ENCODE measurements around the gene FAM32A.
"Not testable (repeated sequence)": the region's sequence is repeated elsewhere in the genome, so short reads cannot be mapped to it uniquely, and the experiment has no call there.

The FAM32A gene

GRCh38 chr19:16168465-16169081, 16.6 kb upstream of the FAM32A start:
- Histone ChIP-seq H3K4me3 (ENCODE audit: low read depth, low read length) (no peak overlapping the region), H3K36me3 (ENCODE audit: control insufficient read depth, insufficient read depth, low read length) (no peaks in the 10 kb centered on the region), H3K9ac (no peak overlapping the region), H3K9me3 (ENCODE audit: control insufficient read depth, low read length) (no peaks in the 10 kb centered on the region), H3K27ac (no peak overlapping the region), H3K4me1 (no peaks in the 10 kb centered on the region), H3K4me2 (ENCODE audit: low read length) (no peak overlapping the region), H3K27me3 (ENCODE audit: control insufficient read depth, insufficient read depth, low read length) (no peaks in the 10 kb centered on the region), H3K79me2 (no peaks in the 10 kb centered on the region), H2AFZ (no peak overlapping the region)
- no peak for TF ChIP-seq CTCF (IDR thresholded peaks at IDR 0.05)

- Histone ChIP-seq H3K4me2 (ENCODE audit: low read length) (no peak overlapping the region), H3K4me3 (ENCODE audit: low read depth, low read length) (no peak overlapping the region), H3K36me3 (ENCODE audit: control insufficient read depth, insufficient read depth, low read length) (no peaks in the 10 kb centered on the region), H3K27ac (no peak overlapping the region), H3K27me3 (ENCODE audit: control insufficient read depth, insufficient read depth, low read length) (no peaks in the 10 kb centered on the region), H2AFZ (no peak overlapping the region), H3K79me2 (no peaks in the 10 kb centered on the region), H3K9ac (no peak overlapping the region), H3K9me3 (ENCODE audit: control insufficient read depth, low read length) (no peaks in the 10 kb centered on the region), H3K4me1 (no peaks in the 10 kb centered on the region)
- TF ChIP-seq CTCF (IDR thresholded peaks at IDR 0.05): no peak
Measured at GRCh38 chr19:16170134-16170533, 15.1 kb upstream of the FAM32A start.

GRCh38 chr19:16175954-16176353, 9.3 kb upstream of the FAM32A start:
- H3K79me2 ChIP-seq: no peaks in the 10 kb centered on the region
- no peak overlapping the region for H3K4me2 ChIP-seq (ENCODE audit: low read length)
- no peak overlapping the region for H3K27ac ChIP-seq
- H3K36me3 ChIP-seq (ENCODE audit: control insufficient read depth, insufficient read depth, low read length): no peaks in the 10 kb centered on the region
- H3K9ac ChIP-seq: no peak overlapping the region
- no peaks in the 10 kb centered on the region for H3K27me3 ChIP-seq (ENCODE audit: control insufficient read depth, insufficient read depth, low read length)
- H3K4me3 ChIP-seq (ENCODE audit: low read depth, low read length): no peak overlapping the region
- TF ChIP-seq CTCF (IDR thresholded peaks at IDR 0.05): no peak
- no peaks in the 10 kb centered on the region for H3K9me3 ChIP-seq (ENCODE audit: control insufficient read depth, low read length)
- H2AFZ ChIP-seq: no peak overlapping the region
- H3K4me1 ChIP-seq: no peaks in the 10 kb centered on the region

GRCh38 chr19:16178866-16179265, 6.3 kb upstream of the FAM32A start:
- not testable (repeated sequence) for H3K27ac ChIP-seq; H3K9ac ChIP-seq; H3K27me3 ChIP-seq (ENCODE audit: control insufficient read depth, insufficient read depth, low read length); H3K4me3 ChIP-seq (ENCODE audit: low read depth, low read length); H3K9me3 ChIP-seq (ENCODE audit: control insufficient read depth, low read length); H3K36me3 ChIP-seq (ENCODE audit: control insufficient read depth, insufficient read depth, low read length); H3K4me1 ChIP-seq; H3K79me2 ChIP-seq; H2AFZ ChIP-seq; H3K4me2 ChIP-seq (ENCODE audit: low read length)

- Histone ChIP-seq H2AFZ (no peak overlapping the region), H3K4me1 (no peaks in the 10 kb centered on the region), H3K27ac (no peak overlapping the region), H3K9ac (no peak overlapping the region), H3K4me3 (ENCODE audit: low read depth, low read length) (no peak overlapping the region), H3K27me3 (ENCODE audit: control insufficient read depth, insufficient read depth, low read length) (no peaks in the 10 kb centered on the region), H3K36me3 (ENCODE audit: control insufficient read depth, insufficient read depth, low read length) (no peaks in the 10 kb centered on the region), H3K9me3 (ENCODE audit: control insufficient read depth, low read length) (no peaks in the 10 kb centered on the region), H3K4me2 (ENCODE audit: low read length) (no peak overlapping the region), H3K79me2 (peaks cover 2% of the 10 kb centered on the region)
- TF ChIP-seq CTCF (IDR thresholded peaks at IDR 0.05): no peak
Measured at GRCh38 chr19:16180611-16181010, 4.6 kb upstream of the FAM32A start.
